HG03025 (cell line): ENCODE results near the gene MTFR1L.
"Not testable (repeated sequence)": the region's sequence is repeated elsewhere in the genome, so short reads cannot be mapped to it uniquely, and the experiment has no call there.

ENCODE experiments used
- ATAC-seq: cut with Tn5 transposase; IDR thresholded peaks from one replicate; pipeline ENCODE4 v1.9.1; 2021; ENCODE audit warnings: mild to moderate bottlenecking, moderate library complexity; ENCODE audit not compliant: unreplicated experiment, low FRiP score

The MTFR1L gene

DNA sequence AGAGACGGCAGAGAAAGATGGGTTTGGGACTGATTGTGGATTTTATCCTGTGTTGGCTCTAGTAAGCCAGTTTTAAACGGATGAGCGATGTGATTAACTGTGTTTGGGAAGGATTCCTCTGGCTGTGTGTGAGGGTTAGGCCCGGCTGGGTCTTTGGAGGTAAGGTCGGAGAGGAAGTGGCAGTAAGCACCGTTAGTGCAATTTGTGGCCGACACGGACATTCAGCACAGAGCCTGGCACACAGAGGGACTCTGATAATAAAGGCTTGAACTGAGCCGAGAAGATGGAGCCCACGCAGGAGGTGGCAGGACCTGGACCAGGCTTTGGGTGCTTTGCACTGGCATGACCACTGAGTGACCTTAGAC is 1.3 kb downstream of the MTFR1L start:
- no peak for ATAC-seq

DNA sequence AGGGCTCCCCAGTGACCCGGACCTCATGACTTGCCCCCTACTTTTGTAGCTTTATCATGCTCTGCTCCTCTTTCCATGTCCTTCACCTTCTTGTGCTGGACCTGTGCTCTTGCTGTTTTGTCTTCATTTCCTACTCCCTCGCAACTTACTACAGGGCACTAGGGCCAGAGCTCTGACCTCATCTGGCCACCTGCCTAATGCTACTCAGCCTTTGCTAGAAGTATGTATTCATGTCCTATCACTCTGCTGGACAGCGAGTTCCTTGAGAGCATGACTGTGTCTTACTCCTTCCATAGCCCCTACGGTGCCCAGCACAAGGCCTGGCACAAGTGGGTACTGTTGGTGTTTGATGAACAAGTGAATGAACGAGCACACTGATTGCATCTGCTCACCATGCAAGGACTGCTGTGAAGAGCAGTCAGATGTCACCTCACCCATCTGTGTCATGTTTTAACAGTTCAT is 1.9 kb downstream of the MTFR1L start:
- no peak for ATAC-seq

DNA sequence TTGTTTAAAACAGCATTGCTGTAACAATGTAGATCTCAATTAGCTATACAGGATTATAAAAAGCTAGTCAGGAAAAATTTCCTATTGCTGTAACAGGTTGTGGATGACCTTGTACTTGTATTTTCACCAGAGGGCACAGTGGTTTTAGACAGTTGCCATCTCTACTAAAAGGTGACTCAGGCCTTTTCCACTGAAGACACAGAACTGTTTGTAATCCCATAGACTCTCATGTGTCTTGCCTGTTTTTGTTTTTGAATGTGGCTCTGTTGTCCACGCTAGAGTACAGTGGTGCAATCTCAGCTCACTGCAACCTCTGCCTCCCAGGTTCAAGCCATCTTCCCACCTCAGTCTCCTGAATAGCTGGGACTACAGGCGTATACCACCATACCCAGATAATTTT is 5.9 kb downstream of the MTFR1L start:
- no peak for ATAC-seq

DNA sequence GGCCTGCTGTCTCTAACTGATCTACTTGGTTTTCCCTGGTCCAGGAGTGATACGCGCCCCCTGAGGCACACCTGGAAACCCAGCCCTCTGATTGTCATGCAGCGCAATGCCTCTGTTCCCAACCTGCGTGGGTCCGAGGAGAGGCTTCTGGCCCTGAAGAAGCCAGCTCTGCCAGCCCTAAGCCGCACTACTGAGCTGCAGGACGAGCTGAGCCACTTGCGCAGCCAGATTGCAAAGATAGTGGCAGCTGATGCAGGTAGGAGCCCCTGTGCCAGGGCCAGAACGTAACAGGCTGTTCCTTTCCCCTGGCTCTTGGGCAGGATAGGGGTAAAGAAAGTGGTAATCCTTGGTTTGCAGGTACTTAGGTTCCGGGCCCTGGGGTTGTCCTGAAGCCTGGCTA is 6.8 kb downstream of the MTFR1L start:
- ATAC-seq: no peak

DNA sequence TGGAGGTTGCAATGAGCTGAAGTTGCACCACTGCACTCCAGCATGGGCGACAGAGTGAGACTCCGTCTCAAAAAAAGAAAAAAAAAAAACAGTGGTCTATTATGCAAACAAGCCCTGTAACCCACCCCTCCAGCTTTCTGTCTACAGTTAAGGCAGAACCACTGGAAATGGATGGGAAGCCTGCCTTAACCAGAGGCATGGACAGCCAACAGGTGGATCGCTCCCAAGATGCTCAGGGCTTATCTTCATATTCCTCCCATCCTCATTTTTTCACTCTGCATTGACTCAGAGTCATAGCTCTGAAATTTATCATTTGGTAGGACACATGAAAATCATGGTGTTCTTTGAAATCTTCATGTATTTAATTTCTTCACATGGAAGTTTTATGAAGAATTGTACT is 8.7 kb downstream of the MTFR1L start:
- no peak for ATAC-seq

DNA sequence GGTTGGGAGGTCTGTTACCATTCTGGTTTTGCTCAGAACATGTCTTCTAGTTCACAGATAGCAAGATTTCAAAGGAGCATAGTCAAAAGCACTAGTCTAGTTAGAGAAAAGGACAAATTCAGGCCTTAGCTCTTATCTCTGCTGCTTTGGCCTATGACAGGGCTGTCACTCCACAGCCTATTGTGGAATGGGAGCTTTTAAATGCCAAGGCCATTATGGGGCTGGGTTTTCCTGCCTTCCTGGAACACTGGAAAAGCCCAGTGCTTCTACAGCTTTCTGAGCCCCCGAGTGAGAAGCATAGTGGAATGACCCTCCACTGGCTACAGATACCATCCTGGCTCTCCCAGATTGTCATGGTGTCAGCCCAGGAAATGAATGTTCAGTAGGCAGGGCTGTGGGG is 9.3 kb downstream of the MTFR1L start:
- ATAC-seq: no peak

DNA sequence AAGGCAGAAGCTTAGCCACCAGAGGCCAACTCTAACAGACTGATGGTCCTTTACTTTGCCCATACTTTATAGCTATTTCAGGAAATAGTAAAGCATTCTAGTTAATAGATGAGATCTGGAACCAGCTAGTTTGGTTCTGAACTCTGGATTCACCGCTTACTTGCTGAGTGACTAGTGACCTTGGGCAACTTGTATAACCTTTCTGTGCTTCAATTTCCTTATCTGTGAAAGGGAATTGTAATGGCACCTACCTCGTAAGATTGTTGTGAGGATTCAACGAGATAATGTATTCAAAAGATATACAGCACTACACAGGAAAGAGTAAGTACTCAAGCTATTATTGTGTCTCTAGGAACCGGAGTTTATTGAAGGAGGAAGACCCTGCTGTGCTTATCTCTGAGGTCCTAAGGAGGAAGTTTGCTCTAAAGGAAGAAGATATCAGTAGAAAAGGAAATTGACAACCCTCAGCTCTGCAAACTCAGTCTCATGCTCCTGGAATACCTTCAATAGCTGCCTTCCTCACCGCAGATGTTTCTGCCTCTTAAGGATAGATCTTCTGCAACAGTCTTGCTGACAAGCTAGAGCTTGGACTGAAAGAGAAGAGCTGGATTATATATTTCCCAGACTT is 11.9 kb downstream of the MTFR1L start:
- no peak for ATAC-seq

DNA sequence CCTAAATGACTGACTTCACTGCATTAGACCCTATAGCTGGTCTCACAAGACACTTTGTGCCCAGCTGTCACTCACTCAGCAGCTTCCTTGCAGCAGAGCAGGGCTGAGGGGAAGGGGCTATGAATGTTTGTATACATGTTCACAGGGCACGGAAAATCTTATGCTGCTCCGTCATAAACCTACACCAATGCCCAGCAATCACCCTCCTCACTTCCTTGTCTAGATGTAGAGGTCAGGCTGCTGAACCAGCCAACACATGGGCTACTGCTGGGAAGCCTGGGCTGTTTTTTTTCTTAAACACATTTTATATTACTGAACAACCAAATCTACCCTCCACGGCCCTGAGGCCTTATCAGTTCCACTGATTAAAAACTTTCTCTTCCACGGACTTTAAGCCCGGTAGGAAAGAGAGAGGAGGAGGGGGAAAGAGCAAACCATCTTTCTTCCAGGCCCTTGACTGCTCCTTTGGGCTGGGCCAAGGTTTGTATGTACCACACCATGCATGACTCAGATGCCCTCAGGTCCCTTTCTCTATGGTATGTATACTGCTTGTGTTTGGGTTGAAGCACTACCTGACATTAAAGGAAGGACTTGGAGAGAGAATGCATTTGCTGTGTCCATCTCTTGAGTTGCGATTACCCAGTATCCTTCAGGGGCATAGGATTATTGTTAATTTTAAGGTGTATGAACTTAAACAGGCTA is 12.7 kb downstream of the MTFR1L start:
- ATAC-seq: no peak

DNA sequence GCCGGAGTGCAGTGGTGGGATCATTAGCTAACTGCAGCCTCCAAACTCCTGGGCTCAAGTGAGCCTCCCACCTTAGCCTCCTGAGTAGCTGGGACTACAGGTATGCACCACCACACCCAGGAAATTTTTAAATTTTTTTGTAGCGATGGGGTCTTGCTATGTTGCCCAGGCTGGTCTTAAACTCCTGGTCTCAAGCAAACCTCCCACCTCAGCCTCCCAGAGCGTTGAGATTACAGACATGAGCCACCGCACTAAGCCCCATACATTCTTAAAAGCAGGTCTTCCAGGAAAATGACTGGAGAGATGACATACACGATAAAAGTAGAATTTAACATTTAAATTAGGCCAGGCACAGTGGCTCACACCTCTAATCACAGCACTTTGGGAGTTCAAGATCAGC is 13.4 kb downstream of the MTFR1L start:
- ATAC-seq: no peak

DNA sequence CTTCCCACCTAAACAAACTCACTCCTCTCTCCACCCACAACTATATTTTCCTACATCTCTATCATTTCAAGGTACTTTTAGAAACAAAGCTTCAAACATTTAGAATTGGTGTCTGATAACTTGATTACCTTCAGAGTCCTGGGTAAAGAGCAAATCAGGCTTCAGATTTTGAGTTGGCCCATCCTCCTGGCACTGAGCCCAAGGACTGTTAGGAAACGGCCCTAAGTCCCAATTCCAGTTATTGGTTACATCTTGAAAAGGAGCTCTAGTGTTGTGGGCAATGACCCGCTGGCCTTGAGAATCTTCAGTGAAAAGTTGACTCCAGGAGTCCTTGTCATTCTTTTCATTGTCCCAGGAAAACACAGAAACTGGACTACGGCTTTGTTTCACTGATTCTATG is 15.1 kb downstream of the MTFR1L start:
- ATAC-seq: no peak

DNA sequence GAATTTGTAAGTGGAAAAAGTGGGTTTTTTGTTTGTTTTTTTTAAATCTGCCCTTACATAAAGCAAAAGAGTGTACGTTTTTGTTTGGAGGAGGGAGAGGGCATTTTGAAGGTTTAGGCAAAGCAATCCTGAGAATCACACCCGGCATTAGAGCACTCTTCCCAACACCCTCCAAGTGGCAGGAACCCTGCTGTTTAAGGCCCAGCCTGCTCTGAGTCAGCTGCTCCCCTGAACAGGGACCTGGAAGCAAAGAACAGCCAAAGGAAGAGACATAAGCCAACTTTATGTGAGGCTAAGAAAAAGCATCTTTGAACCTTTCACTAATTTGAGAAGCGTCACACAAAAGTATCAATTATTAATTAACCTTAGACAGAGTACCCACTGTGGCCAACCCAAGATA is 16.9 kb downstream of the MTFR1L start:
- ATAC-seq: no peak

DNA sequence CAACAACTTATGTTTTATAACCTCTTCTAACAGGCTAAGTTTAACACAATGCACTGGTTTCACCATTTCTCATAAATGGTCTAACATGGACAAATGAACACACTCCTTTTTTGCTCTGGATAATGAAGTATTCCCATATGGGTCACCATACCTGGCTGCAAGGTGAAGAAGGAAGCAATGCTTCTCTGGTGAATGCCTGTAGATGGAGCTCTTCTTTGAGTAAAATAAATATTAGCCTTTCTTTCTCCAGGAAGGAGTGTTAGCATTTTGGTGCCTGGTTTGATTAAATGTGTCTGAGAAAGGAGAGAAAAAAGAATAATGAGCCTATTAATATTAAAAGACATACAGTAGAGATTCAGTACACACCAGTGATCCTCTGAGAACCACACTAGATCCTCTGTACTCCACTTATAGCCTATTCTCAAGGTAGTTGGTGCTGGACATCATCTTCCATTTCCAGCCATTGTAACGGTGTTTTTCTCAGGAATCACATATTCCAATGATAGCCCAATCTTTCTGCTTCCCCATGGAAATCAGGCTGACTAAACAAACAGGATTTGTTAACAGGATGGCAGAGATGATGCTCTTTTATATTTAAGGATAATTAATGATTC is 17.6 kb downstream of the MTFR1L start:
- ATAC-seq: no peak

DNA sequence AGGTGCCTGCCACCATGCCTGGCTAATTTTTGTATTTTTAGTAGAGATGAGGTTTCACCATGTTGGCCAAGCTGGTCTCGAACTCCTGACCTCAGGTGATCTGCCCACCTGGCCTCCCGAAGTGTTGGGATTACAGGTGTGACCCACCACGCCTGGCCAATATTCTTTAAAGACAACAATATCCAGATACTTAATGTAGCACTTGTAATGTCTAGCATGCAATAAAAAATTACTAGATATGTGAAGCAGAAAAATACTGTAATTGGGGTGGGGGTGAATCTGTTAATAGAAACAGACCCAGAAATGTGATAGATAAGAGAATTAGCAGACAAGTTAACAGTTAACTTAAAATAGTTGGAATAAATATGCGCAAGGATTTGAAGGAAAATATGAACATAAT is 20.1 kb downstream of the MTFR1L start:
- ATAC-seq: not testable (repeated sequence)

DNA sequence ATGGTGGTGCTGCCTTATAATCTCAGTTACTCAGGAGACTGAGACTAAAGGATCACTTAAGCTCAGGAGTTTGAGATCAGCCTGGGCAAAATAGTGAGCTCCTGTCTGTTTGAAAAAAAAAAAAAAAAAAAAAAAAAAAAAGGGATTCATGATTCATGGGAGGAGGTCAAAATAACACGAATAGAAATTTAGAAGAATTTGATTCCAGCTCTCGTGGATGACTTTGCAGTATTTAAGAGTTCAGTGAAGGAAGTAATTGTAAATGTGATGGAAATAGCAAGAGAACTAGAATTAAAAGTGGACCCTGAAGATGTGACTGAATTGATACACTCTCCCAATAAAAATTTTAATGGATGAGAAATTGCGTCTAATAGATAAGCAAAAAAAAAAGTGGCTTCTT is 23.7 kb downstream of the MTFR1L start:
- no peak for ATAC-seq

DNA sequence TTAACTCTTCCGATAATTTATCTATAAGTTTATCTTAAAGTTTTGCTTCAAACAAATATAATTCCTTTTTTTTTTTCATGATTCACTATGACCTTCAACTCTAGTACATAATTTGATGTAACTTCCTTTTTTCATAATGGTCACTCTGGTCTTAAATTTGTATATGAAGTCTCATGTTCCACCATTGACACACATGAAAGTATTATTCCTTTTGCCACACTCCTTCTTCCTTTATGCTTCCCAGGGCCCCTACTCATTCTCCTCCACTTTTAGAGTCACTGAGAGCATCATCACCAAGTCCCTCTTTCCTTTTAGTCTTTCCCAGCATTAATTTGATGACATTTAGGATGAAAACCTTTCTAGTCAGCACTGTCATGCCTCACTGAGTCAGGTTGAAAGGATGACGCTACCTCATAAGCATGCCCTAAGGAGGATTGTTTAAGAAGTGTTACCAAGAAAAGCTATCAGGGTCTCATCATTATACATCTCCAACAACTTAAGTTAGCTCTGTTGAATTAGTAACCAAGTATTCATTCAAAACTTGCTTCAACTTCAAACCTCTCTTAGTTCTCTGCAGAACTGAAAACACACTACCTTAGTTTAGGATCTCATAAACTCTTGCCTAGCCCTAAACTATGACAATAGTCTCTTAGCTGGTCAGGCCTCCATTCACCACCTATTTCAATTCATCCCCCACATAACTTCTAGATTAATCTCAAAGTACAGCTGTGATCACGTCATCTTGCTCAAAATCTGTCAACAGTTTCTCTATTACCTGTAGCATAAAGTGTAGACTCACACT is 25.0 kb downstream of the MTFR1L start:
- no peak for ATAC-seq

DNA sequence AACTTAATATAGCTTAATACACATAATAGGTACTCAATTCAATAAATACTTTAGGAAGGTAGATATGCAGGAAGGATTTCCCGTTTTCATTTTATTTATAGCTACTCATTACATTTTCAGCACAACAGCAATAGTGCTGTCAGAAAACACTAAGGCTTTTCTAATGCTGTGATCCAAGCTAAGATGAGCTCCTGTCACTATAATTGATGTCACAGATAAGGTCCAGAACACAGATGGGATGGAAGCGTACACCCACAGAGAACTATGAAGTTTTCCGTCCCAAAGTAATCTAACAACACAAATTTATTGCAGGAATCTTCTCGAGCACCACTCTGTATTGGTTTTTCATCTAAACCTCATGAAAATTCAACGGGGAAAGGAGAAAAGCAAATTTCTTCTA is 25.9 kb downstream of the MTFR1L start:
- no peak for ATAC-seq

DNA sequence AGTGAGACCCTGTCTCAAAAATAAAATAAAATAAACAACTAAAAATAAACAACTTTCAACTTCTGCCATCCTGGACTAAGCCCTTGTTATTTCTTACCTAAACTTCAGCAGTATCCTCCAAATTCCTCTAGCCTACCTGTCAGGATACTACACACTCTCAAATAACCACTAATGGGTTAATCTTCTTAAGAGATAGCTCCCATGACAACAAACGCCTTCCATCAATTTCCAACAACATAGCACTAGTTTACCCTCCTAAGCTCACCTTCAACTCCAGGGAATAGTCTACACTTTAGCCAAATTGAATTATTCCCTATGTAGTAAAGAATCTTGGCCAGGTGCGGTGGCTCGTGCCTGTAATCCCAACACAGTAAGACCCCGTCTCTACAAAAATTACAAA is 28.2 kb downstream of the MTFR1L start:
- no peak for ATAC-seq

DNA sequence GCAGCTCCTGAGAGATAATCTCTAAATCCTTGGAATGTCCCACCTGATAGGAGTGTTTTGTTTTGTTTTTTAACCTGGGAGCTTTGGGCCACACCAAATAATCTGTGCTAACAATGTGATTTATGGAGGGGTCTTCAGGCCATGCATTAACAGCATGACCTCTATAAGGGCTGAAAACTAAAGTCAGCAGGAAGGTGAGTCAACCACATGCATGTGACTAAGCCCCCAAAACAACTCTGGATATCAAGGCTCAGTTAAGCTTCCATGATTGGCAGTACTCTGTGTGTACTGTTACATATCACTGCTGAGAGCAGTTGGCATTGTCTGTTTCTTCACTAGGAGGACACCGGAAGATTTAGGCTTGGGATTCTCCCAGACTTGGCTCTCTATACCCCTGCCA is 28.8 kb downstream of the MTFR1L start:
- no peak for ATAC-seq

DNA sequence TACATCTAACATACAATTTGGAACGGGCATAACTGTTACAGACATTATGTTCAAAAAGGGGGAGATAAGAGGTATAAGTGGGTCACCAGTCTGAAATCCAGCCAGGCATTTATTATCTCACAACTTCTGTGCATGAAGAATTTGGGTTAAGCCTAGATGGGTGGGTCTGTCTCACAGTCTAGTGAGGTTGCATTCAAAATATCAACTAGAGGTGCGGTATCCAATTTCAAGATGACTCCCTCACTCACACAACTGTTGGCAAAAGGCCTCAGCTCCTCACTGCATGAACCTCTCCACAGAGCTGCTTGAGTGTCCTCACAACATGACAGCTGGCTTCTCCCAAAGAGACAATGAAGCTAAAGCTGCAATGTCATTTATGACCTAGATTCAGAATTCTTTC is 34.8 kb downstream of the MTFR1L start:
- ATAC-seq: no peak

DNA sequence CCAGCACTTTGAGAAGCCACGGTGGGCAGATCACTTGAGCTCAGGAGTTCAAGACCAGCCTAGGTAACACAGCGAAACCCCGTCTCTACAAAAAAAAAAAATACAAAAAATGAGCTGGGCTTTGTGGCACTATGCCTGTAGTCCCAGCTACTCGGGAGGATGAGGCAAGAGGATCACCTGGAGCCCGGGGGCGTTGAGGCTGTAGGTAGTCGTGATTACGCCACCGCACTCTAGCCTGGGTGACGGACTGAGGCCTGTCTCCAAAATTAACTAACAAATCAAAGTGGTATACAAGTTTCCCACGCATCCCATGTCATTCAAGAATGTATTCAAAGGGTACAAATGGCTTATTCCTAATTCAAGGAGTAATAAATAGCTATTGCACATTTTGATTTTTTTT is 37.1 kb downstream of the MTFR1L start:
- ATAC-seq: no peak

DNA sequence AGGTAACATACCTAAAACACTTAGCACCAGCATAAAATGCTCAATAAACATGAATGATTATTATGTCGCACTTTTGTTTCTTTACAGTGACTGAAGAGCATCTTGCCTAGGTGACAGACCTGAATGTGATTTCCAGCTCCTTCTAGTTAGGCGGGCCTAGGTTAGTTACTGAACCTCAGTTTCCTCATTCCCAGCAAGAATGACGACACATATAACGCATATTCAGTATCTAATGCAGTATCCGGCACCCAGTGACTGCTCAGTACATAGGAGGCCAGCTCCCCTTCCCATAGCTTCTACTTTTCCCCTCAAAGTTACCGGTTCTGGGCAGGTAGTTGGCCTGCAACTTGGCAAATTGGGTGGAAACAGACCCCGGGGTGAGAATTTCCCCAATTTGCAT is 38.7 kb downstream of the MTFR1L start:
- no peak for ATAC-seq
